ENCODE measurements around the gene IAH1.

Gene IAH1, protein sequence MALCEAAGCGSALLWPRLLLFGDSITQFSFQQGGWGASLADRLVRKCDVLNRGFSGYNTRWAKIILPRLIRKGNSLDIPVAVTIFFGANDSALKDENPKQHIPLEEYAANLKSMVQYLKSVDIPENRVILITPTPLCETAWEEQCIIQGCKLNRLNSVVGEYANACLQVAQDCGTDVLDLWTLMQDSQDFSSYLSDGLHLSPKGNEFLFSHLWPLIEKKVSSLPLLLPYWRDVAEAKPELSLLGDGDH

DNA sequence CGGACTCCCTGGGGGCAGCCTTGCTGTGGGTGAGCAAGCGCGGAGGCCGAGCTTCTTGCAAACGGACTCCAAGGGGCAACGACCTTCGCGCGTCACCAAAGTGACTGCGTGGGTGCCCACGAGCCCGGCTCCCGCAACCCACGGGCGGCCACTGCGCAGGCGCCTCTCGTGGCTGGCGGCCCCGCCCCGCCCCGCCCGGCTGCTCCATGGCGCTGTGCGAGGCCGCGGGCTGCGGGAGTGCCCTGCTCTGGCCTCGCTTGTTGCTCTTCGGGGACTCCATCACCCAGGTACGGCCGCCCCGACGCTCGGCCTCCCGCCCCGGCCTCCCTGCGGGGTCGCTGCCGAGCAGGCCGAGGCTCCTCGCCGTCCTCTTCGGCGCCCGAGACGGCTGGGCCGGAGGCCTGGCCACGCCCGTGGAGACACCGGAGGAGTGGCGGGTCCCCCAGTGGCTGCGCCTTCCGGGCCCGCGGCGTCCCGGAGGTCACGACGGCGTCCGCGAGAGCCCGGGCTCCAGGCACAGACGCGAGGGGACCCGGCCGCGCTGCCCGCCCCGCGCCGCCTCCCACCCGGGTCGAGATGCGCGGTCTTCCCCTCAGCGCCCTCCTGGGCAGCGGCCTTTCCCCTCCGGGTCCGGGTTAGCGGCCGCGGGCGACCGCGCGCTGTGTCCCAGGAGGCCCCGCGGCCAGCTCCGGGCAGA is at the start of gene IAH1:
IAH1 (plus strand) TSS at position 191 of the 697 bp plus-strand sequence; CDS start at position 207, 16 bp downstream.
- DNase-seq (ENCODE audit: low read depth in 1 of 2, low spot score in 1 of 2): peak; percentile 51 to 59

DNA sequence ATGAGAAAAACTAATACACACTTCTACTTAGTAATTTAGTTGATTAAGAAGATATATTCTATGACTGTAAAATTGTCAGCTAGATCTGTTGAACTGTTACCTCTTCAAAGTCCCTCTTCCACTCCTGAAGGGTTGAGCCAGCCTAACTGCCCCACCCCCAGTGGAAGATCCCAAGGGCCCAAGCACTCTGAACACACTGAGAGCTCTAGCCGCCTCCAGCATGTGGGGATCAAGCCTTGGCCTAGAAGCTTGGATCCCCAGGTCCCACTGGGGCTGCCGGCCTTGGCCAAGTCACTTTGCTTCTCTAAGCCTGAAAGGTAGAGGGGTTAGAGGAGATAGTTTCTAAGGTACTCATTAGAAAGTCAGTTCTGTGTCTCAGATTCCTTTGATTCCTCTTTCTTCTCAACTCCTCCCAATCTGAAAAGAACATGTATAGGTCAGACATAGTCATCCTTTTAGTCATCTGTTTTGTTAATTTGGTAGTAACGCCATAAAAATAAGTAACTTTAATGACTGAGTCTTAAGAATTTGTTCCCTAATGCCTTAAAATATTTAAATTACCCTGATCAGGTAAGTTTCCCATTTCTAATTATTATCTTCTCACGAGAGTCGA is 45.3 kb upstream of the IAH1 start:
- no peak for DNase-seq (ENCODE audit: low read depth in 1 of 2, low spot score in 1 of 2)

DNA sequence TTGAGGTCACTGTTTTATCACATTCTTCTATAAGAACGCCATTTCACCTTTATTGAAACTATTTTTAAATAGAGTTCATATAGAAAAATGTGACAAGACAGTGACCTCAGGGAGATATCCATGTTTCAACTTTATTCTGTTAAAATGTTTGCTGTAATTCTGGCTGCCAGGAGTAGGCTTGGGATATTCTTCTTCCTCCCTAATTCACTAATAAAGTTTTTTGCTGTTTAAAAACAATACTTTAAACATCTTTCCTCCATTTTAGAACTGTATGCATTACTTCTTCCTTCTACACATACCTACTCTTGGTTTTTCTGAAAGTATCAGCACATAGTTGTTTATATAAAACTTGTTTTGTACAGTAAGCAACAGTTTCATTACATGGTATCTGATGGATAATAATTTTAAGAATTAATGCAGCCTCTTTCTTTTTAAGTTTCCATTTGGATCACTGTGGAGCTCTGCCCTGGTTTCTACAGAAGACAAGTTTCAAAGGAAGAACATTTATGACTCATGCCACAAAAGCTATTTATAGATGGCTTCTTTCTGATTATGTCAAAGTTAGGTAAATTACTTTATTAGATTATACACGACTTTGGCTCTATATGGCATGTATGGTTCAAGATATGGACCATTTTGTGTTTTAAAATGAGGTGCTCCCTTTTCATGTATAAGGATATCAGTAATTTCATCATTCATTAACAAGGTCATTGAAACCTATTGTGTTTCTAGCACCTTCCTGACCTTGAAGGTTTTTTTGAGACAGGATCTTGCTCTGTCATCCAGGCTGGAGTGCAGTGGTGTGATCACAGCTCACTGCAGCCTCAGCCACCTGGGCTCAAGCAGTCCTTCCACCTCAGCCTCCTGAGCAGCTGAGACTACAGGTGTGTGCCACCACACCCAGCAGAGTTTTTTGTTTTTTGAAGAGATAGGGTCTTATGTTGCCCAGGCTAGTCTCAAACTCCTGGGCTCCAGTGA is 43.7 kb upstream of the IAH1 start:
- DNase-seq (ENCODE audit: low read depth in 1 of 2, low spot score in 1 of 2): no peak

DNA sequence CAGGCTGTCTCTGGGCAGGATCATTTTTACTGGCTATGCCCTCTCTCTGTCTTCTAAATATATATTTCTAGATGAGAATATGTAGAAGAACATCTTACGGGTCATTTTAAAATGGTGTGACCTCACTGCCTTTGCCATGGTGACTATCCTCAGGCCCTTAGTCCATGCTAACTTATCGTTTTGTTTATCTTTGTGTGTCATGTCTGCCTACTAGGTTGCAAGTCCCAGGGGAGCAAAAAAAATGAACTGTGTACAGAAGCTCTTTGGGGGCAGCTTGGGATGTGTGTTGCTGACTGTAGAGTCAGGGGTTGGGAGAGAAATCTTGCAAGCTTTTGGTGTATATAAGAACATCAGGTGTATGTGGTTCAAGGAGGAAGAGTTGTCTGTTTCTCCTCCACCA is 39.9 kb upstream of the IAH1 start:
- no peak for DNase-seq (ENCODE audit: low read depth in 1 of 2, low spot score in 1 of 2)

DNA sequence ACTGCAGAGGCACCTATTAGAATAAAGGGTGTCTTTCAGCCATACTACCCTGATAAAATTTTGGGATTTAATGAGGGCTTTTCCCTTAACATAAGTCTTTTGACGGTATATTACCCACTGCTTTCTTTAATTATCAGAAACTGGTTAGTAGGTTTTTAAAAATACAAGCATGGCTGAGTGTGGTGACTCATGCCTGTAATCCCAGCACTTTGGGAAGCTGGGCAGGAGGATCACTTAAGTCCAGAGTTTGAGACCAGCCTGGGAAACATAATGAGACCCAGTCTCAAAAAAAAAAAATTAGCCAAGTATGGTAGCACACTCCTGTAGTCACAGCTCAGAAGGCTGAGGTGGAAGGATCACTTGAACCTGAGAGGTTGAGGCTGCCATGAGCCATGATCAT is 34.8 kb upstream of the IAH1 start:
- no peak for DNase-seq (ENCODE audit: low read depth in 1 of 2, low spot score in 1 of 2)

DNA sequence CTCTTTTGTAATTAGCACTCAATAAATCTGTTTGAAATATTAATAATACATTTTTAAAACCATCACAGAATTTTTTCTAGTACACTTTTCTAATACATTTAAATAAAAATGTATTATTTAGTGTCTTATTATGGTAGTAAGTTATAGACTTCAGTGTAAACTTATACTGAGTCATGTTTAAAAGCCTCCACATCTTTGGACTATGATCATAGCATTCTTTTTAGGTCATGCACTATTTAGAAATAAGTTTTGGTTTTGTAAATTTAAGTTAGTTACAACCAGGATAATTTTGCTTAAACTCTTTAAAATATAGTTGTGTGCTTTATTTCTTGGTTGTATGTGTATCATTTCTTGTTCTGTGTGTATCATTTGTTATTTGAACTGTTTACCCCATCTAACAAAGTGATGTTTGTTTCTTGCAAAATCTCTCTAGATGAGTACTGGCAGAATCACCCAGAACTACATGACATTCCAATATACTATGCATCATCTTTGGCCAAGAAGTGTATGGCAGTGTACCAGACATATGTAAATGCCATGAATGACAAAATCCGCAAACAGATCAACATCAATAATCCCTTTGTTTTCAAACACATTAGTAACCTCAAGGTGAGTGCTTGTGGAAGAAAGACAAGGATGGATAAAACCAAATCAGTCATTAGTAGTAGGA is 34.2 kb upstream of the IAH1 start:
- DNase-seq (ENCODE audit: low read depth in 1 of 2, low spot score in 1 of 2): no peak

DNA sequence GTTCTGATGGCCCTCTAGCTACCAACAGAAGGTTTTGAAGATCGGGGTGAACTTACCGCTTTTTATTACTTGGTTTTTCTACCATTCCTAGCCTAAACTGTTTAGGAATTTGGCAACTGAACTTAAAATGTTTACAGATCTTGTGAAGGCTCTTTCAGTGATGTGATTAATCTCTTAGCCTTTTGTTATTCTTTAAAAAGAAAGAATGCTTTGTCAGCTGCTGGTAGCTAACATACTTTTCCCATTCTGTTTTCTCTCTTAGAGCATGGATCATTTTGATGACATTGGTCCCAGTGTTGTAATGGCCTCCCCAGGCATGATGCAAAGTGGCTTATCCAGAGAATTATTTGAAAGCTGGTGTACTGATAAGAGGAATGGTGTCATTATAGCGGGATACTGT is 32.8 kb upstream of the IAH1 start:
- DNase-seq (ENCODE audit: low read depth in 1 of 2, low spot score in 1 of 2): no peak

DNA sequence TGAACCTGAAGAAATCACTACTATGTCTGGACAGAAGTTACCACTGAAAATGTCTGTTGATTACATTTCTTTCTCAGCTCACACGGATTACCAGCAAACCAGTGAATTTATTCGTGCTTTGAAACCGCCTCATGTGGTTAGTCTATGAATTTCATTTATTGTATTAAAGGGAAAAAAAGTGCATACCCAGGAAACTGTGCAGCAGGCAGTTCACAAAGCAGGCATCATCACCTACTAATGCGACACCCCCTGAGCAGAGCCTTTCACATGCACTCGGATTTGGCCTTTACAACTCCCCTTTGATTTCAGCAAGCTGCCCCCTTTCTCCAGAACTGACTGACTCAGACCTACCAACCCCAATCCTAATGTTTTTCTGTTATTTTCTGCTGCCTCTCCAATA is 30.8 kb upstream of the IAH1 start:
- no peak for DNase-seq (ENCODE audit: low read depth in 1 of 2, low spot score in 1 of 2)

DNA sequence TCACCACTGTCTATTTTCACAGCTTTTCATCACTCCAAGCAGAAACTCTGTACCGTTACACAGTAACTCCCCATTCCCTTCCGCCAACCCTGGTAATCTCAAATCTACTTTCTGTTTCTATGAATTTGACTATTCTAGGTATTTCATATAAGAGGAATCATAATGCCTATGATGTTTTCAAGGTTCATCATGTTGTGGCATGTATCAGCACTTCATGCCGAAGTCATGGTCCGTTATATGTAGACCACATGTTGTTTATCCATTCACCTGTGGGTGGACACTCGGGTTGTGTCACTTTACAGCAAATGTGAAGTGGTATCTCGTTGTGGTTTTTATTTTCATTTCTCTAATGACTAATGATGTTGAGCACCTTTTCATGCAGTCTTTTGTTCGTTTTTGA is 29.3 kb upstream of the IAH1 start:
- no peak for DNase-seq (ENCODE audit: low read depth in 1 of 2, low spot score in 1 of 2)

DNA sequence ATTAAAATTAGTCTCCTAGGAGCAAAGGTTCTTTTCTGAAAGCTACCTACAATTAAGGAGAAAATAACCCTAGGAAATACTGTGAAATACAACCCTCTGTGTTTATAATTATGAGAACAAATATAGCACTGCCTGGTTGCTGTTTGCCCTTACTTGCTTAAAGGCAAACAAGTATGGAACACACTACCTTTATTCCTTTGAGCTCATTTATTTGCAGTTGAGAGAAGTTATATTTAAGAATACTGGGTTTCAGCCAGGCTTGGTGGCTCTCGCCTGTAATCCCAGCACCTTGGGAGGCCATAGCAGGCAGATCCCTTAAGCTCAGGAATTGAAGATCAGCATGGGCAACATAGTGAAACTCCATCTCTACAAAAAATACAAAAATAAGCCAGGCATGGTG is 23.1 kb upstream of the IAH1 start:
- no peak for DNase-seq (ENCODE audit: low read depth in 1 of 2, low spot score in 1 of 2)

DNA sequence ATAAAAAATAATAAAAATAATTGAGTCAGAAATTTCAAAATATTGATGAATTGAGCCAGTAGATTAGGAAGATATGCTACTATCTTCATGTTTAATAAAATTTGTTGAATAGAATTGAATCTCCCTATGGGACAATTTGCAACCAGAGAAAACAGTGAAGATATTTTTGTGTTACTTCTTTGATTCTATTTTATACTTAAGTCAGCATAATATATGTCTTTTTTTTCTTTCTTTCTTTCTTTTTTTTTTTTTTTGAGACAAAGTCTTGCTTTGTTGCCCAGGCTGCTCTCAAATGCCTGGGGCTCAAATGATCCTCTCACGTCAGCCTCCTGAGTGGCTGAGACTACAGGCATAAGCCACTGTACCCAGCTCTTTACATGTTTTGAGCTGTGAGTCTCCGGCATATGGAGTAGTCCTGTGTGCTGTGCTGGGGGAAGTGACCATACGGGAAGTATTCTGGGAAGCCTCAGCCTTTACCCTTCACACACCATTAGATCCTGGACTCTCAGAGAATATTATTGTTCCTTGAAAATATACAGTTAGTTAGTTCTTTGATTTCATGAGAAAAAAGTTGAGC is 13.8 kb upstream of the IAH1 start:
- DNase-seq (ENCODE audit: low read depth in 1 of 2, low spot score in 1 of 2): no peak

DNA sequence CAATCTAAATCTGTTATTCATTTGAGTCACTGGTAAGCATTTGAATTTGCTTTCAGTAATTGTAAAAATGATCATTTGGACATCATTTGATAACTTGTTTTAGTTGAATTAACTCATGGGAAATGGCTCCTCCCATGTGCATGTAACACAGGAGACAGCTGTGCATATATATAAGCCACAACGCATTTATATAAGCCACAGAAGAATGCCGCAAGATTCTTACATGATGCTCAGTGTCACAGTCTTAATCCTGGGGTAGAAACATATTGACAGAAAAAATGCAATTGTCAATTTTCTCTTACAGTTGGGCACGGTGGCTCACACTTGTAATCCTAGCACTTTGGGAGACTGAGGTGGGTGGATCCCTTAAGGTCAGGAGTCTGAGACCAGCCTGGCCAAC is 13.3 kb upstream of the IAH1 start:
- DNase-seq (ENCODE audit: low read depth in 1 of 2, low spot score in 1 of 2): no peak

DNA sequence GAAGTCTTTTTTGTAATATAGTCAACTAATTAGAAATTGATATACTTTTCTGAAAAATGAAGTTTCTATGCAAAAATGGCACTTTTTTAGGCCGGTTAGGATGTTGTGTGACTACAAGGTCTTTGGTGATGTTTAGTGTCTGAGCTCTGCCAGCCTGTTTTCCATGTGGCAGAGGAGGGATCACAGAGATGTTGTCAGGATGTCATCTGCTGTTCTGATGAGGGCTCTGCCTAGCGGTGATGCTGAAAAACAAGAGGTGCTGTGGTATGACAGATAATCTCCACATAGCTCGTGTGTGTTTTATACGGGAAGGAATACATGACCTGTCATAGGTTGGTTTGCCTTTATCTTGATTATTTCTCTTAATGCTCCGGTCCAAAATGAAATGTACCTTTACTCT is 12.0 kb upstream of the IAH1 start:
- DNase-seq (ENCODE audit: low read depth in 1 of 2, low spot score in 1 of 2): no peak

DNA sequence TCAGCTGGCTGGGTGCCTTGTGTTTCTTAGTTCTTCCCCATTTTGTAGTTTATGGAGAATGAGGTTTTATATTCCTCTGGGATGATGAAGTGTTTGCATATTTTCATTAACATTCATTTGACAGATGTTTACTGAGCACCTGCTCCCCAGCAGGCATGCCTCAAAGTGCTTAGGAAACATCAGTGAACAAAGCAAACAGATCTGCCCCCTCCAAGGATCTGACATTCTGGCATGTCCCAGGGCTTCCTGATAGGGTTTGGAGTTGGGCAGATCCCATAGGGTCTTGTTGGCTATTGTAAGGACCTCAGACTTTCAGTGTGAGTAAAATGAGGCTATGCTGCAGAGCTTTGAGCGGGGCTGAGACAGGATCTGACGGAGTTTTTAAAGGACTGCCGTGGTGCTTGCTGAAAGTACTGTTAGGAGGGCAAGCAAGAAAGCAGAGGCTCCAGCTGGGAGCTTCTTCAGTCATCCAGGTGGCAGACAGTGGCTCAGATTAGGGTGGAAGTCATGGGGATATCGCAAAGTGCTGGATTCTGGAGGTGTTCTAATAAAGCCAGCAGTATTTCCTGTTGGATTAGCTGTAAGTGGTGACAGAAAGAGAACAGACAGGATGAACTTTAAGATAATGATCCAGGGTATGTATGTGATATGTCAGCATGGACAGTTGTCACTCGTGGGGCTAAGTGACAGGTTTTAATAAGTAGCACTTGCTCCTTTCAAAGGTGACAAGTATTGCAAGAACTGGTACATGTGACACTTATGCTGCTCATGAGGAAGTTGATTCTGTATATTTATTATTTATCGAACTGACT is 11.3 kb upstream of the IAH1 start:
- no peak for DNase-seq (ENCODE audit: low read depth in 1 of 2, low spot score in 1 of 2)

DNA sequence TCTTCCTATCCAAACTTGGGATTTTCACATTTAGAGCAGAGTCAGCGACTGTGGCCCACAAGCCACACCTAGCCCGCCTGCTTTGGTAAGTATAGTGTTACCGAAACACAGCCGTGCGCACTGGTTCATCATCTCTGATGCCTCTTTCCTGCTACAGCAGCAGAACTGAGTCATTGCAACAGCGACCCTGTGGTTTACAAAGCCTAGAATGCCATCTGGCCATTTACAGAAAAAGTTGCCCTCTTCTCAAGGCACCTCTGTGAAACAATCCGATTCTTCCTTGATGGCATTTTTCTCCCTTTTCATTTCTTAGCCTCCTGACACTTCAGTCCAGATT is 10.7 kb upstream of the IAH1 start:
- no peak for DNase-seq (ENCODE audit: low read depth in 1 of 2, low spot score in 1 of 2)

DNA sequence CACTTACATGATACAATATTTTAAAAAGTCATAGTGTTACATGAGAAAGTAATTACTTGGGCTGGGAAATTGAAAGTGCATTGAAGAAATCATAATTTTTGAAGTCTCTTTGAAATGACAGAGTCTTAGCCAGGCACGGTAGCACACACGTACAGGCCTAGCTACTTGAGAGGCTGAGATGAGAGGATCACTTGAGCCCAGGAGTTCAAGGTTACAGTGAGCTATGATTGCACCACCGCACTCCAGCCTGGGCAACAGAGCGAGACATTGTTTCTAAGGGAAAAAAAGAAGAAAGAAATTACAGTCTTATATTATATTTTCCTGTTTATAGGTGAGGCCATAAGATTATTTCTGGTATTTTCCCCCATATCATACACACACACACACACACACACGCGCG is 9.2 kb upstream of the IAH1 start:
- DNase-seq (ENCODE audit: low read depth in 1 of 2, low spot score in 1 of 2): no peak

DNA sequence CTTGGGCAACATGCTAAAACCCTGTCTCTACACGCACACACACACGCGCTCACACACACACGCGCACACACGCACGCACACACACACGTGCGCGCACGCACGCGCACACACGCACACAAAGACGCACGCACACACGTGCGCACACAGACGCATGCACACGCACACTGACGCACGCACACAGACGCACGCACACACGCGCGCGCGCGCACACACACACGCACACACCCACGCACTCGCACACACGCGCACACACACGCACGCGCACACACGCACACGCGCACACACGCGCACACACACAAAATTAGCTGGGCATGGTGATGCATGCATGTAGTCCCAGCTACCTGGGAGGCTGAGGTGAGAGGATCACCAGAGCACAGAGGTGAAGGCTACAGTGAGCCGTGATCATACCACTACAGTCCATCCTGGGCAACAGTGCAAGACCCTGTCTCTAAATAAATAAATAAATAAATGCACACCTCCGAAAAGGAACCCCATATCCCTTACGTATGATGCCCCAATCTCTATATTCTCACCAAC is 8.1 kb upstream of the IAH1 start:
- DNase-seq (ENCODE audit: low read depth in 1 of 2, low spot score in 1 of 2): no peak

DNA sequence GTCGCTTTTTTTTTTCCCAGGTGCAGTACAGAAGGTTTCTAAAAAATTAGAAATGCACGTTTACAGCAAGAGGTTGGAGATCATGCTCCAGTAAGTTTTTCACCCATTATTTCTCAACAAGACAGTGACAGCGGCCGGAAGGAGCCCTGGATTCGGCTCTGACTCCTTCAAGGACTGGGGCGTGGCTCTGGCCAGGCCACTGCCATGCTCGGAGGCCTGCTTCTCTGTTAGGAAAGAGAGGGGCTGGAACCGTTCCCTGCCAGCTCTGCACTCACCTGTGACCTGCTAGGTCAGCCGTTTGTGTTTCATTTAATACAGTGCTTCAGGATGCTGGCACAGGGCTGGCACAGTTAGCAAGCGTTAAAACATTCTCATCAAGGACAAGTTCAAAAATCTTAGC is 6.7 kb upstream of the IAH1 start:
- no peak for DNase-seq (ENCODE audit: low read depth in 1 of 2, low spot score in 1 of 2)

DNA sequence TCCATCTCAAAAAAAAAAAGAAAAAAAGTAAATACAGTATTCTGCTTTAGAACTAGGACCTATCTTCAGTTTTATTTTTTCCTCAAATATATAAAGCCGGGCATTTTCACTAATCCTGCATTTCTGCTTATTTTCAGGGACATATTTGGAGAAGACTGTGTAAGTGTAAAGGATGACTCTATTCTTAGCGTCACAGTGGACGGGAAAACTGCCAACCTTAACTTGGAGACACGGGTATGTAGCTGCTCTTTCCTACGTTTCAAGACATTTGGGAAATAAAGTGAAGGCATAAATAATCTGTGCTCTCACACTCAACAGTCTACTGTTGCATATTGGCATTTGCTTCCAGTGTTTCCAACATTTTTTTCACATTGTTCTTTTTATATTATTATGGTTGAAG is 3.1 kb upstream of the IAH1 start:
- no peak for DNase-seq (ENCODE audit: low read depth in 1 of 2, low spot score in 1 of 2)

DNA sequence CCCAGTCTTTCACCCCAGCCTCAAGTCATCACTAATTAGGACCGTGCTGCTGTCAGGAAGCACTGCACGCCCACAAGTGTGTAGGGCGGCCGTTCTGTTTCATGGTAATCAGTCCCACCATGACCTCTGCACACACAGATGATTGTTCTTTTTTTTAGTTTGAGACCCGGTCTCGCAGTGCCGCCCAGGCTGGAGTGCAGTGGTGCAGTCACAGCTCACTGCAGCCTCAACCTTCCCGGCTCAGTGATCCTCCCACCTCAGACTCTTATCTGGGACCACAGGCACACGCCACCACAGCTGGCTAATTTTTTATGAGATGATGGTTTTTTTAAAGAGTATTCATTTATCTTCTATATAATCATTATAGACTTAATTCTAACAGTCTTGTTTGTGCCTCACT is 1.8 kb upstream of the IAH1 start:
- no peak for DNase-seq (ENCODE audit: low read depth in 1 of 2, low spot score in 1 of 2)
